Stimulated activated CD4-positive, alpha-beta T cell treated with anti-CD3 and anti-CD28 coated beads, Interleukin-4, amount 100 ng/mL, for 48 hours (primary cell): ENCODE measurements around the gene CHRM5.
"Not testable (repeated sequence)": the region's sequence is repeated elsewhere in the genome, so short reads cannot be mapped to it uniquely, and the experiment has no call there.

Experiments
- DNase-seq, 2 donors: peaks; one replicate each; pipeline ENCODE4 v3.0.0-alpha.2; 2020; ENCODE audit warnings: low read depth in 2 of 2

Gene CHRM5

GRCh38 chr15:34038871-34039789 lies 70.8 kb downstream of the CHRM5 start, which contains the start of gene AVEN:
Gene AVEN (minus strand): TSS chr15:34039204. CDS start chr15:34039046, 158 bp downstream.
- DNase-seq: peak; percentile 36 to 48

DNA sequence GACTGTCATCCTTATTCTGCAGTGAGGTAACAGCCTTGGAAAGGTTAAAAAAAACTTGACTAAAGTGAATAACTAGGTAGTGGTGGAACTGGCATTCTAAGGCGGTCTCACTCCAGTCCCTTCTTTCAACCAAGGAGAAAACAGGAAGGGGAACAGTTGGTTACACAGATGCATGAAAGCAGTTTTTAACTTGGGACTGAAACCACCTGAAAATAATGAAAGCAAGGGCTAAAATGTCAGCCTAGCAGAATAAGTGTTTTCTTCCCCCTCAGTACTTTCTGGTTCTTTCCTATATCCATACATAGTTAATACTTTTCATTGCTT lies 71.5 kb downstream of the CHRM5 start:
- no peak for DNase-seq

DNA sequence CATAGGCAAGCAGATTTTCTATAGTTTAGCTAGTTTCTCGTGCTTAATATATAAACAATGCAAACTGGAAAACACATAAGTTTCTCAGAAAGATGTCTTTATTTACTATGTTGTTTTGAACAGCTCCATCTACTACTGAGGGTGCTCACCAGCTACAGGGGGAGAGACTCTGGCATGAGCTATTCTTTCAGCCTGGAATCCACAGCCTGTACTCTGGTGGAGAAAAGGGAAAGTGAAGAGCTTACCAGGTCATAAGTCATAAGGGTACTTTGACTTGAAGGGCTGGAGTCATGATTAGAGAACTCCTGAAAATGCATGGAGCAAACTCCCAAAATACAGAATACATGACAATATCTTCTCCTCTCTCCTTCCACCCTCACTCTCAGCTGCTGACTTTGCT lies 75.1 kb downstream of the CHRM5 start:
- DNase-seq: no peak

- DNase-seq: no peak
These were observed 75.5 kb downstream of the CHRM5 start for GRCh38 chr15:34043813-34044212.

- DNase-seq: no peak
These were observed 78.3 kb downstream of the CHRM5 start for GRCh38 chr15:34046471-34047145.

DNA sequence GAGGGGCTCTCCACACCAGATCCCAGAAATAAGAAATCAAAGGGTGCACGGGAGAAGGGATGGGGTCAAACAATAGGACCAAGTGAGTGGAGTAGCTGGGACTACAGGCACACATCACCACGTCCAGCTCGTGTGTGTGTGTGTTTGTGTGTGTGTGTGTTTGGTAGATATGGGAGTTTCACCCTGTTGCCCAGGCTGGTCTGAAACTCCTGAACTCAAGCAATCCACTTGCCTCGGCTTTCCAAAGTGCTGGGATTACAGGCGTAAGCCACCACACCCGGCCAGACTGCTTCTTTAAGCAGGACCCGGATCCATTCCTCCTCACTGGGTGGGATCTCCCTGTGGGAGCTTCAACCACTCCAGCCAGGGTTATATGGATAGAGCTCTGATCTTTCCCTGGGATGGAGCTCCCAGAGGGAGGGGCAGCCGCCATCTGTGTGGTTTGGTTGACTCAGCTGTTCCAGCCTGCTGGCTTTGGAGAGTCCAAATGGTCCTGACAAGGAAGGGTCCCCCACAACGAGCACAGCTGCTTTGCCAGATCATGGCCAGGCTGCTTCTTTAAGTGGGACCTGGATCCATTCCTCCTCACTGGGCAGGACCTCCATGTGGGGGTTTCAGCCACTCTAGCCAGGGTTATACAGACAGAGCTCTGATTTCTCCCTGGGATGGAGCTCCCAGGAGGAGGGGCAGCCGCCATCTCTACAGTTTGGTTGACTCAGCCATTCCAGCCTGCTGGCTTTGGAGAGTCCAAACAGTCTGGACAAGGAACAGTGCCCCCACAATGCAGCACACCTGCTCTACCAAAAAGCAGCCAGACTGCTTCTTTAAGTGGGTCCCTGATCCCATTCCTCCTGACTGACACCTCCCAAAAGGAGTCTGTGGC lies 79.8 kb downstream of the CHRM5 start:
- no peak for DNase-seq

- DNase-seq: no peak
These were observed 80.8 kb downstream of the CHRM5 start for GRCh38 chr15:34049112-34049511.

GRCh38 chr15:34050385-34050784 lies 82.1 kb downstream of the CHRM5 start:
- not testable (repeated sequence) for DNase-seq

GRCh38 chr15:34054081-34054707 lies 85.9 kb downstream of the CHRM5 start:
- no peak for DNase-seq

DNA sequence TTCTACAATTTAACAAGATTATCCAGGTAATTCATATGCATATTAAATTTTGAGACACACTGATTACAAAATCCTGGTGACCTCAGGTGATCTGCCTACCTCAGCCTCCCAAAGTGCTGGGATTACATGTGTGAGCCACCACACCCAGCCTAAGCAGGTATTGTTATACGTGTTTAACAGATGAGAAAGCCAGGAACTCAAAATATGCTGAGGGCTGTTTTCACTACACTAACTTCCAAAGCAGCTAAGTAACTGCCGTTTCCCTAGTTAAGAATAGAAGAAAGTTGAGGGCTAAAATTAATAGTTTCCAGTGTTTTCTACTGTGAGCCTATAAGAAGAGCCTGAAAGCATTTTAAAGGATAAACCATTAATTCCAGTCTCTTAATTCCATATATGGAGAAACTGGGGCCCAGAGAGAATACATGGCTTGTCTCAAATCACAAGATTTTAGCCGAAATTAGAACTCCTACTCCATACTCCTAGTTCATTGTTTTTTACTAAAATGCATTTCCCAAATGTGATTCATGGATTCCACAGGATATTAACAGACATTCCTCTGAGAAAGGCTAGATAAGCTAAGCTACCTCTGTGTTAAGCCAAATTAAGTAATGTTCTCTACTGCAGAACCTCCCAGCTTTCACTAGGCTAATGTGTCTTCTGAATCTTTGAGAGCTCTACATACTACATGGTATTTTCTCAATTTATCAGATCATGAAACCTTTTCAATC lies 87.7 kb downstream of the CHRM5 start:
- DNase-seq: no peak

DNA sequence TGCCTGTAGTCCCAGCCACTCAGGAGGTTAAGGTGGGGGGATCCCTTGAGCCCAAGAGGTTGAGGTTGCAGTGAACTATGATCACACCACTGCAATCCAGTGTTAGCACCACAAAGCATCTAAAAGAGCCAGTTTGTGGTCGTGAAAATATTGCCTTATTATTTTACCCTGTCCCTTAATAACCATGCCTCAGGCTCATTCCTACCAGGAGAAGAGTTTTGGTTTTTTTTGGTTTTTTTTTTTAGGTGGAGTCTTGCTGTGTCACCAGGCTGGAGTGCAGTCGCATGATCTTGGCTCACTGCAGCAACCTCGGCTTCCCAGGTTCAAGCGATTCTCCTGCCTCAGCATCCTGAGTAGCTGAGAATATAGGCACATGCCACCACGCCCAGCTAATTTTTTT lies 88.6 kb downstream of the CHRM5 start:
- DNase-seq: no peak

GRCh38 chr15:34059476-34059875 lies 91.2 kb downstream of the CHRM5 start:
- DNase-seq: no peak

DNA sequence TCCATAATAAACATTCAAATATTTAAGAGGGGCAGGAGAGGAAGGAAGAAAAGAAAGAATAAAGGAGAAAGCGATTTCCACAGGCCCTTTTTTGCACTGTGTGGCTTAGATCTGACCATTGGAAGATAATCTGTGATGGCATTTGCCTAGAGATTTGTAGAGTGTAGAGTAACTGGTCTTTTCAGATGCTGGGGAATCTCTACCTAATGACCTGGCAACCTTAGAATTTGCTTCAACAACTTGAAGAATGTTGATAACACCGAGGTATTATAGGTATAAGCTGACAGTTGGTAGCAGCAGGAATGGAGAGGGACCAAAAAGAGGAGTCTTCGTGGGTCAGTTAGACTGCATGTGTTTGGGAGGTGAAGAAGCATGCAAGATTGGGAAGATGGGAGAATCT lies 91.6 kb downstream of the CHRM5 start:
- no peak for DNase-seq

- no peak for DNase-seq
These were observed 96.1 kb downstream of the CHRM5 start for GRCh38 chr15:34064438-34064837.

GRCh38 chr15:34065261-34065660 lies 97.0 kb downstream of the CHRM5 start:
- DNase-seq: no peak

- no peak for DNase-seq
These were observed 97.6 kb downstream of the CHRM5 start for GRCh38 chr15:34065941-34066340.

DNA sequence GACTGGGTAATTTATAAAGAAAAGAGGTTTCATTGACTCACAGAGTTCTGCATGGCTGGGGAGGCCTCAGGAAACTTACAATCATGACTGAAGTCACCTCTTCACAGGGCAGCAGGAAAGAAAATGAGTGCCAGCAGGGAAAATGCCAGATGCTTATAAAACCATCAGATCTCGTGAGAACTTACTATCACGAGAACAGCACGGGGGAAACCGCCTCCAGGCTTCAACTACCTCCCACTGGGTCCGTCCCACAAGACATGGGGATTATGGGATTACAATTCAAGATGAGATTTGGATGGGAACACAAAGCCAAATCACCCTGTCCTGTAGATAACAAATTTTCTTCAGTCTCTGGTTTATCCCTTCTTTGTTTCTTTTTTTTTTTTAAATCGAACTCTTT lies 101.7 kb downstream of the CHRM5 start:
- no peak for DNase-seq

- DNase-seq: no peak
These were observed 108.5 kb downstream of the CHRM5 start for GRCh38 chr15:34076785-34077184.

GRCh38 chr15:34078900-34079299 lies 110.6 kb downstream of the CHRM5 start:
- no peak for DNase-seq

GRCh38 chr15:34079904-34080303 lies 111.6 kb downstream of the CHRM5 start:
- no peak for DNase-seq

- DNase-seq: no peak
These were observed 115.8 kb downstream of the CHRM5 start for GRCh38 chr15:34084086-34084485.
